ENCODE measurements around the gene NPTX1.

DNA sequence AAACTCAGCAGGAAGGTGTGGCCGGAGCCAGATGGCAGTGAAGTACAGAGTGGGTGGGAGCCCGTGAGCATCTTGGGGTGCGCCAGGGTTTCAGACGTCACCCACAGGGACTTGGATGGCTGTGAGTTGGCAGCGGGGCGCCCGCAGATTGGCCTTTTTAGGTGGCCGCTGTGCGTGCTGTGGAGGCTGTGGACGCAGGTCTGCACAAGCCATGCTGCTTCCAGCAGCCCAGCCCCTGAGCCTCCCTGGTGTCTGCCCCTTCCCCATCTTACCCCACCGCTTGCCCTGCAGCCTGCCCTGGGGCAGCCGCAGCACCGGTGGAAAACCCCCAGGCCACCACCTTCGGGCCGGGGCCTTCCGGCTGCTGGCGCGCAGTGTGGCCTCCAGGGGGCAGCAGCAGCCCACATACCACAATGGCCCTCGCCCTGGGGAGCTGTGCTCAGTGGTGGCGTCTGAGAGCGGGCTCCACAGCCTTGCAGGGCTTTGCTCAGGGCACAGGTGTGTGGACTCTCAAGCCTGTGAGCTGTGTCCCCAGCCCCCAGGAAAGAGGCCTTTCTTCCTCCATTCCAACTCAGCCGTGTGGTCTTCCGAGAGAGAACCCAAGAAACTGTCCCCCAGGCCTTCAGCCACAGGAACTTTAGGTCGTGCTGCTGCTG lies 49.6 kb downstream of the NPTX1 start:
- TF ChIP-seq, protein P1, sequence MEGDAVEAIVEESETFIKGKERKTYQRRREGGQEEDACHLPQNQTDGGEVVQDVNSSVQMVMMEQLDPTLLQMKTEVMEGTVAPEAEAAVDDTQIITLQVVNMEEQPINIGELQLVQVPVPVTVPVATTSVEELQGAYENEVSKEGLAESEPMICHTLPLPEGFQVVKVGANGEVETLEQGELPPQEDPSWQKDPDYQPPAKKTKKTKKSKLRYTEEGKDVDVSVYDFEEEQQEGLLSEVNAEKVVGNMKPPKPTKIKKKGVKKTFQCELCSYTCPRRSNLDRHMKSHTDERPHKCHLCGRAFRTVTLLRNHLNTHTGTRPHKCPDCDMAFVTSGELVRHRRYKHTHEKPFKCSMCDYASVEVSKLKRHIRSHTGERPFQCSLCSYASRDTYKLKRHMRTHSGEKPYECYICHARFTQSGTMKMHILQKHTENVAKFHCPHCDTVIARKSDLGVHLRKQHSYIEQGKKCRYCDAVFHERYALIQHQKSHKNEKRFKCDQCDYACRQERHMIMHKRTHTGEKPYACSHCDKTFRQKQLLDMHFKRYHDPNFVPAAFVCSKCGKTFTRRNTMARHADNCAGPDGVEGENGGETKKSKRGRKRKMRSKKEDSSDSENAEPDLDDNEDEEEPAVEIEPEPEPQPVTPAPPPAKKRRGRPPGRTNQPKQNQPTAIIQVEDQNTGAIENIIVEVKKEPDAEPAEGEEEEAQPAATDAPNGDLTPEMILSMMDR (IDR thresholded peaks at IDR 0.05; ENCODE audit: borderline replicate concordance, extremely low read depth, low read length, poor library complexity, severe bottlenecking): peak; percentile 99
- no peak for TF ChIP-seq EZH2 (IDR thresholded peaks at IDR 0.05; ENCODE audit: borderline replicate concordance, low read depth, low read length, severe bottlenecking)
